GM23338 (cell line): ENCODE measurements around the gene PICK1. TPM values are rescaled to one million over a fixed set of nuclear protein-coding genes. Genes with fewer than 3 reads are reported as not detected.

Experiments
- ATAC-seq: fragments of 200-7000 bp; cut with Tn5 transposase; 3 replicates; pipeline ENCODE4 v1.9.1; 2020
- DNase-seq: peaks from one replicate; pipeline ENCODE4 v3.0.0-alpha.2; 2015; ENCODE audit warnings: low spot score
- H2AFZ ChIP-seq: fragments of 200-600 bp; sonication (generic); 2 replicates; pipeline ENCODE4 v1.8.0; 2016; ENCODE audit warnings: antibody characterized with exemption, mild to moderate bottlenecking, moderate library complexity
- H3F3A ChIP-seq: fragments of 200-600 bp; sonication (generic); replicated peaks from 2 replicates; pipeline ENCODE4 v1.8.0; 2017; ENCODE audit warnings: antibody characterized with exemption, mixed run types, low read depth
- H3K27ac ChIP-seq: fragments of 200-600 bp; sonication (generic); 2 replicates; pipeline ENCODE4 v1.6.1; 2016; ENCODE audit warnings: low read depth
- H3K27me3 ChIP-seq: fragments of 200-600 bp; sonication (generic); 2 replicates; pipeline ENCODE4 v1.8.0; 2016; ENCODE audit warnings: mild to moderate bottlenecking, mixed run types, moderate library complexity; ENCODE audit not compliant: insufficient read depth
- H3K36me3 ChIP-seq: fragments of 200-600 bp; sonication (generic); 2 replicates; pipeline ENCODE4 v1.8.0; 2016; ENCODE audit warnings: mild to moderate bottlenecking; ENCODE audit not compliant: insufficient read depth
- H3K4me1 ChIP-seq: fragments of 200-600 bp; sonication (generic); 2 replicates; pipeline ENCODE4 v1.8.0; 2016; ENCODE audit warnings: mild to moderate bottlenecking, moderate library complexity; ENCODE audit not compliant: insufficient read depth
- H3K4me2 ChIP-seq: fragments of 200-600 bp; sonication (generic); 2 replicates; pipeline ENCODE4 v1.7.1; 2017; ENCODE audit warnings: mixed run types
- H3K4me3 ChIP-seq: fragments of 200-600 bp; sonication (generic); 2 replicates; pipeline ENCODE4 v1.6.1; 2016; ENCODE audit warnings: mixed run types
- H3K79me2 ChIP-seq: fragments of 200-600 bp; sonication (generic); replicated peaks from 2 replicates; pipeline ENCODE4 v1.8.0; 2017; ENCODE audit warnings: mild to moderate bottlenecking; ENCODE audit not compliant: insufficient read depth
- H3K9me2 ChIP-seq: fragments of 200-600 bp; sonication (generic); 2 replicates; pipeline ENCODE4 v1.8.0; 2017; ENCODE audit not compliant: insufficient read depth
- H4K20me1 ChIP-seq: fragments of 200-600 bp; sonication (generic); replicated peaks from 2 replicates; pipeline ENCODE4 v1.8.0; 2017; ENCODE audit warnings: mild to moderate bottlenecking; ENCODE audit not compliant: insufficient read depth
- H3K27ac Mint-ChIP-seq: 2 replicates; pipeline ENCODE4 v1.8.0; 2020; ENCODE audit warnings: inconsistent platforms, mild to moderate bottlenecking, moderate library complexity, mixed read lengths
- H3K27me3 Mint-ChIP-seq: 3 replicates; pipeline ENCODE4 v1.8.0; 2022; ENCODE audit warnings: low read depth, mild to moderate bottlenecking, moderate library complexity, mixed read lengths, inconsistent platforms; ENCODE audit not compliant: insufficient read depth, poor library complexity
- H3K36me3 Mint-ChIP-seq: 3 replicates; pipeline ENCODE4 v1.8.0; 2021; ENCODE audit warnings: low read depth, mild to moderate bottlenecking, inconsistent platforms, moderate library complexity, mixed read lengths
- H3K4me1 Mint-ChIP-seq: 3 replicates; pipeline ENCODE4 v1.8.0; 2020; ENCODE audit warnings: mild to moderate bottlenecking, inconsistent platforms, mixed read lengths
- H3K4me3 Mint-ChIP-seq: 3 replicates; pipeline ENCODE4 v1.8.0; 2021; ENCODE audit warnings: moderate library complexity, mild to moderate bottlenecking, inconsistent platforms, mixed read lengths
- H3K9me3 Mint-ChIP-seq: 3 replicates; pipeline ENCODE4 v1.8.0; 2020; ENCODE audit warnings: moderate library complexity, mild to moderate bottlenecking, inconsistent platforms, mixed read lengths
- CREB1 ChIP-seq: fragments of 250-450 bp; sonication (Bioruptor Pico); IDR thresholded peaks from 2 replicates; pipeline ENCODE4 v1.5.0; 2020; ENCODE audit warnings: low read depth, mild to moderate bottlenecking, moderate library complexity
- EZH2 ChIP-seq: fragments of 200-600 bp; sonication (generic); IDR thresholded peaks from one replicate; pipeline ENCODE4 v1.8.0; 2017; ENCODE audit warnings: antibody characterized with exemption, mild to moderate bottlenecking, low read depth; ENCODE audit not compliant: unreplicated experiment
- EZH2phosphoT487 ChIP-seq: fragments of 200-600 bp; sonication (generic); IDR thresholded peaks from one replicate; pipeline ENCODE4 v1.8.1; 2018; ENCODE audit warnings: antibody characterized with exemption; ENCODE audit not compliant: unreplicated experiment
- JUNB ChIP-seq: IDR thresholded peaks from one replicate; pipeline ENCODE4 v1.6.1; 2016; ENCODE audit warnings: antibody characterized with exemption; ENCODE audit not compliant: unreplicated experiment
- NANOG ChIP-seq: IDR thresholded peaks from 2 replicates; pipeline ENCODE4 v1.6.1; 2016; ENCODE audit warnings: antibody characterized with exemption, borderline replicate concordance
- POLR2AphosphoS5 ChIP-seq: IDR thresholded peaks from 2 replicates; pipeline ENCODE4 v1.6.1; 2016; ENCODE audit warnings: antibody characterized with exemption, low read depth
- STAT1 ChIP-seq: IDR thresholded peaks from one replicate; pipeline ENCODE4 v1.6.1; 2016; ENCODE audit warnings: antibody characterized with exemption; ENCODE audit not compliant: unreplicated experiment
- ZNF114 ChIP-seq: fragments of 250-450 bp; sonication (Bioruptor Pico); IDR thresholded peaks from 2 replicates; pipeline ENCODE4 v1.5.0; 2020; ENCODE audit warnings: mild to moderate bottlenecking, moderate library complexity
- polyA plus RNA-seq: library from polyadenylated mRNA; unstranded; fragments of >200 nt; fragmentation: Nextera tagmentation; extraction: Ambion mirVana; gene quantifications from 2 replicates; pipeline ENCODE4 v1.2.1, GENCODE V29; 2016
- total RNA-seq: library from RNA; depleted of rRNA; stranded (reverse); fragments of >200 nt; shearing (Covaris generic); gene quantifications from 2 replicates; pipeline ENCODE4 v1.2.3, GENCODE V29; 2014
- TF ChIP-seq, protein P1 (sequence below), 2 experiments: fragments of 200-600 bp in 1 of 2; sonication (generic) in 1 of 2; conservative IDR thresholded peaks; 2 replicates each; pipeline versions ENCODE4 v1.5.1 to v1.6.1; 2016 to 2017; ENCODE audit warnings: antibody characterized with exemption in 2 of 2, low read depth in 2 of 2, mild to moderate bottlenecking in 2 of 2, moderate library complexity in 1 of 2
- TF ChIP-seq, protein P2 (sequence below): fragments of 250-450 bp; sonication (Bioruptor Pico); IDR thresholded peaks from 2 replicates; pipeline ENCODE4 v1.5.0; 2020; ENCODE audit warnings: mild to moderate bottlenecking, moderate library complexity
- TF ChIP-seq, protein P3 (sequence below): IDR thresholded peaks from one replicate; pipeline ENCODE4 v1.6.1; 2018; ENCODE audit warnings: antibody characterized with exemption; ENCODE audit not compliant: unreplicated experiment
- TF ChIP-seq, protein P4 (sequence below): IDR thresholded peaks from 2 replicates; pipeline ENCODE4 v1.6.1; 2016; ENCODE audit warnings: antibody characterized with exemption

PICK1 gene
- total and polyA plus RNA-seq, 2 experiments from 2014 or later = 15.9 to 28.3 TPM

DNA sequence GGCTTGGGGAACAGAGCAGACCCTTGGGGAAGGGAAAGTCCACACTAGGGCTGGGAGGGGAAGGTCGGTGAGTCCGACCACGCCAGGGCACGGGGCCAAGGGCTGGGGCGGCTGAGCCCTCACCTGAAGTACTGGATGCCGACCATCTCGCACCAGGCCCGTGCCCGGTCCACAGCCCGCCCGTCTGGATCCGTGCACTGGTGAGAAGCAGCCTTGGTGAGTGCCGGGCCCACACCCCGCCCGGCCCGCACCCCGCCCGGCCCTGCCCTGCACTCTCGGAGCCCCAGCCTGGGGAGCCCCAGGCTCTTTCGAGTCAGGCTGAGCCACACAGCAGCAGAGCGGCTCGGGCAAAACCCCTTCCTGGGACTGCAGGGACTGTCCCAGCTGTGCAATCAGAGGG lies 55.2 kb downstream of the PICK1 start:
- H3K27ac ChIP-seq = no peak overlapping the region
- H3K4me3 Mint-ChIP-seq = no peak overlapping the region
- H4K20me1 ChIP-seq = no peaks in the 10 kb centered on the region
- H3K4me1 Mint-ChIP-seq = peaks cover 11% of the 10 kb centered on the region; the same call in 2 of the 3 replicates
- TF ChIP-seq POLR2AphosphoS5 (no peak), ZNF114 (CRISPR knock-in tag) (no peak), CREB1 (no peak), STAT1 (no peak), EZH2phosphoT487 (no peak), JUNB (no peak), NANOG (no peak), EZH2 (no peak)
- TF ChIP-seq, protein P1, sequence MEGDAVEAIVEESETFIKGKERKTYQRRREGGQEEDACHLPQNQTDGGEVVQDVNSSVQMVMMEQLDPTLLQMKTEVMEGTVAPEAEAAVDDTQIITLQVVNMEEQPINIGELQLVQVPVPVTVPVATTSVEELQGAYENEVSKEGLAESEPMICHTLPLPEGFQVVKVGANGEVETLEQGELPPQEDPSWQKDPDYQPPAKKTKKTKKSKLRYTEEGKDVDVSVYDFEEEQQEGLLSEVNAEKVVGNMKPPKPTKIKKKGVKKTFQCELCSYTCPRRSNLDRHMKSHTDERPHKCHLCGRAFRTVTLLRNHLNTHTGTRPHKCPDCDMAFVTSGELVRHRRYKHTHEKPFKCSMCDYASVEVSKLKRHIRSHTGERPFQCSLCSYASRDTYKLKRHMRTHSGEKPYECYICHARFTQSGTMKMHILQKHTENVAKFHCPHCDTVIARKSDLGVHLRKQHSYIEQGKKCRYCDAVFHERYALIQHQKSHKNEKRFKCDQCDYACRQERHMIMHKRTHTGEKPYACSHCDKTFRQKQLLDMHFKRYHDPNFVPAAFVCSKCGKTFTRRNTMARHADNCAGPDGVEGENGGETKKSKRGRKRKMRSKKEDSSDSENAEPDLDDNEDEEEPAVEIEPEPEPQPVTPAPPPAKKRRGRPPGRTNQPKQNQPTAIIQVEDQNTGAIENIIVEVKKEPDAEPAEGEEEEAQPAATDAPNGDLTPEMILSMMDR (conservative IDR thresholded peaks at IDR 0.05; ENCODE audit: low read depth in 2 of 2) = no peak
- TF ChIP-seq, protein P2, sequence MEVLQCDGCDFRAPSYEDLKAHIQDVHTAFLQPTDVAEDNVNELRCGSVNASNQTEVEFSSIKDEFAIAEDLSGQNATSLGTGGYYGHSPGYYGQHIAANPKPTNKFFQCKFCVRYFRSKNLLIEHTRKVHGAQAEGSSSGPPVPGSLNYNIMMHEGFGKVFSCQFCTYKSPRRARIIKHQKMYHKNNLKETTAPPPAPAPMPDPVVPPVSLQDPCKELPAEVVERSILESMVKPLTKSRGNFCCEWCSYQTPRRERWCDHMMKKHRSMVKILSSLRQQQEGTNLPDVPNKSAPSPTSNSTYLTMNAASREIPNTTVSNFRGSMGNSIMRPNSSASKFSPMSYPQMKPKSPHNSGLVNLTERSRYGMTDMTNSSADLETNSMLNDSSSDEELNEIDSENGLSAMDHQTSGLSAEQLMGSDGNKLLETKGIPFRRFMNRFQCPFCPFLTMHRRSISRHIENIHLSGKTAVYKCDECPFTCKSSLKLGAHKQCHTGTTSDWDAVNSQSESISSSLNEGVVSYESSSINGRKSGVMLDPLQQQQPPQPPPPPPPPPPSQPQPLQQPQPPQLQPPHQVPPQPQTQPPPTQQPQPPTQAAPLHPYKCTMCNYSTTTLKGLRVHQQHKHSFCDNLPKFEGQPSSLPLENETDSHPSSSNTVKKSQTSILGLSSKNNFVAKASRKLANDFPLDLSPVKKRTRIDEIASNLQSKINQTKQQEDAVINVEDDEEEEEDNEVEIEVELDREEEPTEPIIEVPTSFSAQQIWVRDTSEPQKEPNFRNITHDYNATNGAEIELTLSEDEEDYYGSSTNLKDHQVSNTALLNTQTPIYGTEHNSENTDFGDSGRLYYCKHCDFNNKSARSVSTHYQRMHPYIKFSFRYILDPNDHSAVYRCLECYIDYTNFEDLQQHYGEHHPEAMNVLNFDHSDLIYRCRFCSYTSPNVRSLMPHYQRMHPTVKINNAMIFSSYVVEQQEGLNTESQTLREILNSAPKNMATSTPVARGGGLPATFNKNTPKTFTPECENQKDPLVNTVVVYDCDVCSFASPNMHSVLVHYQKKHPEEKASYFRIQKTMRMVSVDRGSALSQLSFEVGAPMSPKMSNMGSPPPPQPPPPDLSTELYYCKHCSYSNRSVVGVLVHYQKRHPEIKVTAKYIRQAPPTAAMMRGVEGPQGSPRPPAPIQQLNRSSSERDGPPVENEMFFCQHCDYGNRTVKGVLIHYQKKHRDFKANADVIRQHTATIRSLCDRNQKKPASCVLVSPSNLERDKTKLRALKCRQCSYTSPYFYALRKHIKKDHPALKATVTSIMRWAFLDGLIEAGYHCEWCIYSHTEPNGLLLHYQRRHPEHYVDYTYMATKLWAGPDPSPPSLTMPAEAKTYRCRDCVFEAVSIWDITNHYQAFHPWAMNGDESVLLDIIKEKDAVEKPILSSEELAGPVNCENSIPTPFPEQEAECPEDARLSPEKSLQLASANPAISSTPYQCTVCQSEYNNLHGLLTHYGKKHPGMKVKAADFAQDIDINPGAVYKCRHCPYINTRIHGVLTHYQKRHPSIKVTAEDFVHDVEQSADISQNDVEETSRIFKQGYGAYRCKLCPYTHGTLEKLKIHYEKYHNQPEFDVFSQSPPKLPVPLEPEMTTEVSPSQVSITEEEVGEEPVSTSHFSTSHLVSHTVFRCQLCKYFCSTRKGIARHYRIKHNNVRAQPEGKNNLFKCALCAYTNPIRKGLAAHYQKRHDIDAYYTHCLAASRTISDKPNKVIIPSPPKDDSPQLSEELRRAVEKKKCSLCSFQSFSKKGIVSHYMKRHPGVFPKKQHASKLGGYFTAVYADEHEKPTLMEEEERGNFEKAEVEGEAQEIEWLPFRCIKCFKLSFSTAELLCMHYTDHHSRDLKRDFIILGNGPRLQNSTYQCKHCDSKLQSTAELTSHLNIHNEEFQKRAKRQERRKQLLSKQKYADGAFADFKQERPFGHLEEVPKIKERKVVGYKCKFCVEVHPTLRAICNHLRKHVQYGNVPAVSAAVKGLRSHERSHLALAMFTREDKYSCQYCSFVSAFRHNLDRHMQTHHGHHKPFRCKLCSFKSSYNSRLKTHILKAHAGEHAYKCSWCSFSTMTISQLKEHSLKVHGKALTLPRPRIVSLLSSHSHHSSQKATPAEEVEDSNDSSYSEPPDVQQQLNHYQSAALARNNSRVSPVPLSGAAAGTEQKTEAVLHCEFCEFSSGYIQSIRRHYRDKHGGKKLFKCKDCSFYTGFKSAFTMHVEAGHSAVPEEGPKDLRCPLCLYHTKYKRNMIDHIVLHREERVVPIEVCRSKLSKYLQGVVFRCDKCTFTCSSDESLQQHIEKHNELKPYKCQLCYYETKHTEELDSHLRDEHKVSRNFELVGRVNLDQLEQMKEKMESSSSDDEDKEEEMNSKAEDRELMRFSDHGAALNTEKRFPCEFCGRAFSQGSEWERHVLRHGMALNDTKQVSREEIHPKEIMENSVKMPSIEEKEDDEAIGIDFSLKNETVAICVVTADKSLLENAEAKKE (CRISPR knock-in tag) = no peak
- TF ChIP-seq, protein P3, sequence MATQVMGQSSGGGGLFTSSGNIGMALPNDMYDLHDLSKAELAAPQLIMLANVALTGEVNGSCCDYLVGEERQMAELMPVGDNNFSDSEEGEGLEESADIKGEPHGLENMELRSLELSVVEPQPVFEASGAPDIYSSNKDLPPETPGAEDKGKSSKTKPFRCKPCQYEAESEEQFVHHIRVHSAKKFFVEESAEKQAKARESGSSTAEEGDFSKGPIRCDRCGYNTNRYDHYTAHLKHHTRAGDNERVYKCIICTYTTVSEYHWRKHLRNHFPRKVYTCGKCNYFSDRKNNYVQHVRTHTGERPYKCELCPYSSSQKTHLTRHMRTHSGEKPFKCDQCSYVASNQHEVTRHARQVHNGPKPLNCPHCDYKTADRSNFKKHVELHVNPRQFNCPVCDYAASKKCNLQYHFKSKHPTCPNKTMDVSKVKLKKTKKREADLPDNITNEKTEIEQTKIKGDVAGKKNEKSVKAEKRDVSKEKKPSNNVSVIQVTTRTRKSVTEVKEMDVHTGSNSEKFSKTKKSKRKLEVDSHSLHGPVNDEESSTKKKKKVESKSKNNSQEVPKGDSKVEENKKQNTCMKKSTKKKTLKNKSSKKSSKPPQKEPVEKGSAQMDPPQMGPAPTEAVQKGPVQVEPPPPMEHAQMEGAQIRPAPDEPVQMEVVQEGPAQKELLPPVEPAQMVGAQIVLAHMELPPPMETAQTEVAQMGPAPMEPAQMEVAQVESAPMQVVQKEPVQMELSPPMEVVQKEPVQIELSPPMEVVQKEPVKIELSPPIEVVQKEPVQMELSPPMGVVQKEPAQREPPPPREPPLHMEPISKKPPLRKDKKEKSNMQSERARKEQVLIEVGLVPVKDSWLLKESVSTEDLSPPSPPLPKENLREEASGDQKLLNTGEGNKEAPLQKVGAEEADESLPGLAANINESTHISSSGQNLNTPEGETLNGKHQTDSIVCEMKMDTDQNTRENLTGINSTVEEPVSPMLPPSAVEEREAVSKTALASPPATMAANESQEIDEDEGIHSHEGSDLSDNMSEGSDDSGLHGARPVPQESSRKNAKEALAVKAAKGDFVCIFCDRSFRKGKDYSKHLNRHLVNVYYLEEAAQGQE = no peak
- TF ChIP-seq, protein P4, sequence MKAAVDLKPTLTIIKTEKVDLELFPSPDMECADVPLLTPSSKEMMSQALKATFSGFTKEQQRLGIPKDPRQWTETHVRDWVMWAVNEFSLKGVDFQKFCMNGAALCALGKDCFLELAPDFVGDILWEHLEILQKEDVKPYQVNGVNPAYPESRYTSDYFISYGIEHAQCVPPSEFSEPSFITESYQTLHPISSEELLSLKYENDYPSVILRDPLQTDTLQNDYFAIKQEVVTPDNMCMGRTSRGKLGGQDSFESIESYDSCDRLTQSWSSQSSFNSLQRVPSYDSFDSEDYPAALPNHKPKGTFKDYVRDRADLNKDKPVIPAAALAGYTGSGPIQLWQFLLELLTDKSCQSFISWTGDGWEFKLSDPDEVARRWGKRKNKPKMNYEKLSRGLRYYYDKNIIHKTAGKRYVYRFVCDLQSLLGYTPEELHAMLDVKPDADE = no peak
- H3K27me3 Mint-ChIP-seq = peaks cover 29% of the 10 kb centered on the region
- no peaks in the 10 kb centered on the region for H3K27me3 ChIP-seq
- H3K9me2 ChIP-seq = no peaks in the 10 kb centered on the region
- H3F3A ChIP-seq = peaks cover 7% of the 10 kb centered on the region
- H2AFZ ChIP-seq = no peak overlapping the region
- H3K4me1 ChIP-seq = peaks cover 8% of the 10 kb centered on the region; the same call in 1 of the 2 replicates
- ATAC-seq (no peak), DNase-seq (no peak)
- no peak overlapping the region for H3K4me2 ChIP-seq
- no peak overlapping the region for H3K27ac Mint-ChIP-seq
- no peak overlapping the region for H3K4me3 ChIP-seq
- peaks cover 5% of the 10 kb centered on the region; the same call in 2 of the 3 replicates for H3K9me3 Mint-ChIP-seq
- no peaks in the 10 kb centered on the region for H3K79me2 ChIP-seq
- H3K36me3 ChIP-seq = no peaks in the 10 kb centered on the region
- H3K36me3 Mint-ChIP-seq = peaks cover 3% of the 10 kb centered on the region; the same call in 1 of the 3 replicates
